Measurements from ENCODE around the gene MRPS5. TPM values are rescaled to one million over a fixed set of nuclear protein-coding genes. Genes with fewer than 3 reads are reported as not detected.

The MRPS5 gene
- total RNA-seq, 1 donor from 2014 or later, result 57.4 TPM

- Histone ChIP-seq H3K27me3 (ENCODE audit: insufficient read depth, low read length) (no peaks in the 10 kb centered on the region), H3K9me3 (ENCODE audit: insufficient read depth, low read depth, low read length) (no peaks in the 10 kb centered on the region), H3K79me2 (ENCODE audit: insufficient read depth, low read length) (no peaks in the 10 kb centered on the region), H3K4me1 (ENCODE audit: insufficient read depth, low read length) (peaks cover 11% of the 10 kb centered on the region), H3K4me3 (ENCODE audit: insufficient read depth, low read depth, low read length) (no peak overlapping the region), H3K9ac (ENCODE audit: low read length) (no peak overlapping the region), H3K4me2 (ENCODE audit: low read length) (no peak overlapping the region), H4K20me1 (ENCODE audit: insufficient read depth, low read length) (no peaks in the 10 kb centered on the region), H3K36me3 (ENCODE audit: insufficient read depth, low read length) (no peaks in the 10 kb centered on the region), H3K27ac (ENCODE audit: low read depth, low read length) (no peak overlapping the region), H2AFZ (ENCODE audit: low read depth, low read length) (no peak overlapping the region)
- Mint-ChIP-seq H3K4me3 (ENCODE audit: unreplicated experiment) (no peak overlapping the region), H3K4me1 (ENCODE audit: low read depth, unreplicated experiment) (peaks cover 16% of the 10 kb centered on the region), H3K27ac (ENCODE audit: unreplicated experiment) (no peak overlapping the region), H3K27me3 (ENCODE audit: low read depth, unreplicated experiment) (peaks cover 34% of the 10 kb centered on the region), H3K9me3 (ENCODE audit: unreplicated experiment) (peaks cover 3% of the 10 kb centered on the region), H3K36me3 (ENCODE audit: low read depth, unreplicated experiment) (no peaks in the 10 kb centered on the region)
- DNase-seq (ENCODE audit: low read depth), result no peak
- no peak for TF ChIP-seq EZH2 (IDR thresholded peaks at IDR 0.05; ENCODE audit: insufficient read depth, low read length)
- TF ChIP-seq, protein P1, sequence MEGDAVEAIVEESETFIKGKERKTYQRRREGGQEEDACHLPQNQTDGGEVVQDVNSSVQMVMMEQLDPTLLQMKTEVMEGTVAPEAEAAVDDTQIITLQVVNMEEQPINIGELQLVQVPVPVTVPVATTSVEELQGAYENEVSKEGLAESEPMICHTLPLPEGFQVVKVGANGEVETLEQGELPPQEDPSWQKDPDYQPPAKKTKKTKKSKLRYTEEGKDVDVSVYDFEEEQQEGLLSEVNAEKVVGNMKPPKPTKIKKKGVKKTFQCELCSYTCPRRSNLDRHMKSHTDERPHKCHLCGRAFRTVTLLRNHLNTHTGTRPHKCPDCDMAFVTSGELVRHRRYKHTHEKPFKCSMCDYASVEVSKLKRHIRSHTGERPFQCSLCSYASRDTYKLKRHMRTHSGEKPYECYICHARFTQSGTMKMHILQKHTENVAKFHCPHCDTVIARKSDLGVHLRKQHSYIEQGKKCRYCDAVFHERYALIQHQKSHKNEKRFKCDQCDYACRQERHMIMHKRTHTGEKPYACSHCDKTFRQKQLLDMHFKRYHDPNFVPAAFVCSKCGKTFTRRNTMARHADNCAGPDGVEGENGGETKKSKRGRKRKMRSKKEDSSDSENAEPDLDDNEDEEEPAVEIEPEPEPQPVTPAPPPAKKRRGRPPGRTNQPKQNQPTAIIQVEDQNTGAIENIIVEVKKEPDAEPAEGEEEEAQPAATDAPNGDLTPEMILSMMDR (IDR thresholded peaks at IDR 0.05; ENCODE audit: insufficient read depth, low read depth, low read length), result no peak
- FAIRE-seq, result no peak
Observed at GRCh38 chr2:95060446-95061118, 61.0 kb downstream of the MRPS5 start.

GRCh38 chr2:95059656-95060370, 61.8 kb downstream of the MRPS5 start:
- Histone ChIP-seq H3K9me3 (ENCODE audit: insufficient read depth, low read depth, low read length) (no peaks in the 10 kb centered on the region), H2AFZ (ENCODE audit: low read depth, low read length) (no peak overlapping the region), H4K20me1 (ENCODE audit: insufficient read depth, low read length) (no peaks in the 10 kb centered on the region), H3K27me3 (ENCODE audit: insufficient read depth, low read length) (no peaks in the 10 kb centered on the region), H3K27ac (ENCODE audit: low read depth, low read length) (no peak overlapping the region), H3K4me3 (ENCODE audit: insufficient read depth, low read depth, low read length) (no peak overlapping the region), H3K4me2 (ENCODE audit: low read length) (no peak overlapping the region), H3K4me1 (ENCODE audit: insufficient read depth, low read length) (peaks cover 11% of the 10 kb centered on the region), H3K9ac (ENCODE audit: low read length) (no peak overlapping the region), H3K79me2 (ENCODE audit: insufficient read depth, low read length) (no peaks in the 10 kb centered on the region), H3K36me3 (ENCODE audit: insufficient read depth, low read length) (no peaks in the 10 kb centered on the region)
- Mint-ChIP-seq H3K36me3 (ENCODE audit: low read depth, unreplicated experiment) (no peaks in the 10 kb centered on the region), H3K9me3 (ENCODE audit: unreplicated experiment) (peaks cover 3% of the 10 kb centered on the region), H3K4me3 (ENCODE audit: unreplicated experiment) (no peak overlapping the region), H3K4me1 (ENCODE audit: low read depth, unreplicated experiment) (peaks cover 16% of the 10 kb centered on the region), H3K27me3 (ENCODE audit: low read depth, unreplicated experiment) (peaks cover 34% of the 10 kb centered on the region), H3K27ac (ENCODE audit: unreplicated experiment) (no peak overlapping the region)
- FAIRE-seq (no peak), DNase-seq (ENCODE audit: low read depth) (no peak)
- no peak for TF ChIP-seq EZH2 (IDR thresholded peaks at IDR 0.05; ENCODE audit: insufficient read depth, low read length)
- TF ChIP-seq, protein P1 (IDR thresholded peaks at IDR 0.05; ENCODE audit: insufficient read depth, low read depth, low read length), result no peak

Data from astrocyte (in vitro differentiated cells and primary cell).